Measurements from ENCODE around the gene SLC35F3. TPM values are rescaled to one million over a fixed set of nuclear protein-coding genes. Genes with fewer than 3 reads are reported as not detected.
A peak's percentile ranks its signal among the peaks of the same experiment; 100 is the strongest.

SLC35F3 gene
- total RNA-seq, 2 experiments from 2014 or later: 0.08 TPM; not detected in 1

DNA sequence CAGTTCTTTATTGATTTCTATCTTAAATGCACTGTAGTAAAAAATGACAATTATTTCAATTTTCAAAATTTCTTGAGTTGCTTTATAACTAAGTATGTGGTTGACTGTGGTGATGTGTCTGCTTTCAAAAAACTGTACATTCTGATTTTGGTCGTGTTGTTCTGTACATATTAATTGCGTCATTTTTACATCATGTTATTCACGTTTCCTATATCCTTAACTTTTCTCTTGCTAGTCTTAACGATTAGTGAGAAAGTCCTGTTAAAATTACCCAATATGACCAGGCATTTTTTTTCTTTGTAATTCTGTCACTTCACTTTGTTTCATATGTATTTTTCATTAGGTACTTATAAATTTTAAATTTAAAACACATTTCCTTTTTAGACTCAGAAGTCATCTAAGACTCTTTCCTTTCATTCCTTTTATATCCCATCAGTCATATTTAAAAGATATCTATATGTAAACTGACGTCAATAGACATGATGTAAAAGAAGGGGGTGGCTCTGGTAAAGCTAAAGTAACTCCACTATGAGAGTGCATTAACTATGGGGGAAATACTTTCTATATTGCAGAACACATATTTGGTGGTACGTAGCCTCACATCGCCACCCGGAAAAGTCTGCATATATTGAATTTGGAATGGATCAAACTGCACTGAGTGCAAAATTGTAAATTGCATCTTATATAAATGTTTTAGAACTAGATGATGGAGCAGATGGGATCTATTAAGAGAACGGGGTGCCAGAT lies 467.7 kb downstream of the SLC35F3 start:
- no peaks in the 10 kb centered on the region for H3K9me3 Mint-ChIP-seq
- H3K4me3 ChIP-seq (ENCODE audit: low read length): peak overlapping the region; percentile 79
- no peaks in the 10 kb centered on the region for H3K27me3 ChIP-seq (ENCODE audit: control insufficient read depth in 1 of 2, insufficient read depth in 2 of 2, low read length in 2 of 2)
- POLR2A ChIA-PET: interaction anchor here (1.1 to 2.8 kb wide), 12 partner anchors 12 to 788 kb away, joined by 3 to 54 read pairs (median 8); partner anchors contain the start of genes RBM34 and TARBP1
- no peaks in the 10 kb centered on the region for H3K27me3 Mint-ChIP-seq
- TF ChIP-seq CTCF (IDR thresholded peaks at IDR 0.05): no peak
- DNase-seq: no peak
- CTCF ChIA-PET: interaction anchor here (1.0 to 3.7 kb wide), 4 partner anchors 37 to 1132 kb away, joined by 4 to 19 read pairs (median 5); partner anchors contain the start of gene B3GALNT2
- no peak overlapping the region for H3K27ac ChIP-seq (ENCODE audit: low read depth in 1 of 2, low read length in 2 of 2)
- no peak for ATAC-seq (ENCODE audit: poor library complexity)
- peak overlapping the region; percentile 97 for H3K4me3 Mint-ChIP-seq
- H3K9me3 ChIP-seq (ENCODE audit: control insufficient read depth in 1 of 2, insufficient read depth in 1 of 2, low read length in 2 of 2): no peaks in the 10 kb centered on the region
- peaks cover 41% of the 10 kb centered on the region for H3K36me3 Mint-ChIP-seq (ENCODE audit: low read depth)
- H3K4me1 ChIP-seq (ENCODE audit: insufficient read depth, low read length): peaks cover 33% of the 10 kb centered on the region
- intact Hi-C loops (cut with DNase I, micrococcal nuclease): loop anchor here (5.0 to 10.0 kb wide), 6 partner anchors 35 to 1130 kb away; partner anchors contain the start of genes TARBP1 (in 2 of the 2), ARID4B (in 1 of the 2), B3GALNT2 (in 1 of the 2) and GGPS1 (in 1 of the 2)
- H3K36me3 ChIP-seq (ENCODE audit: insufficient read depth, low read length): peaks cover 14% of the 10 kb centered on the region
- H3K27ac Mint-ChIP-seq: peak overlapping the region; percentile 99
- peaks cover 57% of the 10 kb centered on the region for H3K4me1 Mint-ChIP-seq (ENCODE audit: low read depth)

DNA sequence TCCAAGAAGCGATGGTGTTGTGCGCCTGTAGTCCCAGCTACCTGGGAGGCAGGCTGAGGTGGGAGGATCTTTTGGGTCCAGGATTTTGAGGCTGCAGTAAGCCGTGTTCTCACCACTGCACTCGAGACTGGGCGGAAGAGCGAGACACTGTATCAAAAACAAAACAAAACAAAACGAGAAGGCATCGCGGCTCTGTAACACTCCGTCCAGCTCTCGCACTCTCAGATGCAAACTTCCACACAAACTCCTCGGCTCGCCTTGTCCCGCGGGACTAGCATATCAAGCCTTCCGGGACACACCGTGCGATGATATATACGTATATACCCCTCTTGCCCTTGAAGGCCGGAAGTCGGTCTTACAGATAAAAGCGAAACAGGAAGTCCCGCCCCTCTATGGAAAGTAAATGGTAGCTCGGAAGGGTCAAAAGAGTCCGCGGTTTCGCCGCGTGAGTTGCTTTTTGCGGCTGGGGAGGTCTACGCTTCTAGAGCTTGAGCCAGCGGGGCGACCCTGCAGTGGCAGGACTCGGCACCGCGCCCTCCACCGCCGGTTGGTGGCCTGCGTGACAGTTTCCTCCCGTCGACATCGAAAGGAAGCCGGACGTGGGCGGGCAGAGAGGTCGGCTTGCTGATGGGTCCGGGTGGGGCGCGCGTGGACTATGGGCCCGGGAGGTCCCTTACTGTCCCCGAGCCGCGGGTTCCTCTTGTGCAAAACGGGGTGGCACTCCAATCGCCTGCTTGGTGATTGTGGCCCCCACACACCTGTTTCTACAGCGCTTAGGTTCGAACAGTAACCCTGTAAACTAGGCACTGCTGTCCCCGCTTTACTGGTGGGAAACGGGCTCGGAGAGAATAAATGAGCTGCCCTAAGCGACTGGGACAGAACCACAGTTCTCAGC lies 468.8 kb downstream of the SLC35F3 start, which contains the start of gene COA6:
COA6 (plus strand) TSS at position 393 of the 895 bp plus-strand sequence; CDS start at position 404, 11 bp downstream.
- no peaks in the 10 kb centered on the region for H3K27me3 Mint-ChIP-seq
- H3K9me3 ChIP-seq (ENCODE audit: control insufficient read depth in 1 of 2, insufficient read depth in 1 of 2, low read length in 2 of 2): no peaks in the 10 kb centered on the region
- peaks cover 66% of the 10 kb centered on the region for H3K4me1 Mint-ChIP-seq (ENCODE audit: low read depth)
- peaks cover 24% of the 10 kb centered on the region for H3K36me3 ChIP-seq (ENCODE audit: insufficient read depth, low read length)
- peaks cover 36% of the 10 kb centered on the region for H3K4me1 ChIP-seq (ENCODE audit: insufficient read depth, low read length)
- peak within 1 kb of the TSS; percentile 97 for H3K4me3 Mint-ChIP-seq
- peak; percentile 79 for ATAC-seq (ENCODE audit: poor library complexity)
- peak within 1 kb of the TSS; percentile 95 to 98 for H3K27ac ChIP-seq (ENCODE audit: low read depth in 1 of 2, low read length in 2 of 2)
- ChIA-PET CTCF (interaction anchor here (0.6 to 3.7 kb wide), 9 partner anchors 10 to 1131 kb away, joined by 3 to 19 read pairs (median 4); partner anchors contain the start of gene B3GALNT2), POLR2A (interaction anchor here (0.7 to 2.8 kb wide), 29 partner anchors 9 to 1131 kb away, joined by 3 to 54 read pairs (median 6); partner anchors contain the start of genes B3GALNT2, RBM34, TARBP1 and TOMM20)
- intact Hi-C loops (cut with DNase I, micrococcal nuclease): loop anchor here (1.0 to 10.0 kb wide), 7 partner anchors 34 to 1129 kb away; partner anchors contain the start of genes TARBP1 (in 2 of the 2), ARID4B (in 1 of the 2), B3GALNT2 (in 1 of the 2) and GGPS1 (in 1 of the 2)
- H3K36me3 Mint-ChIP-seq (ENCODE audit: low read depth): peaks cover 52% of the 10 kb centered on the region
- peak; percentile 78 to 96 (median 86) for DNase-seq
- no peak for TF ChIP-seq CTCF (IDR thresholded peaks at IDR 0.05)
- H3K27ac Mint-ChIP-seq: peak within 1 kb of the TSS; percentile 99
- H3K4me3 ChIP-seq (ENCODE audit: low read length): peak within 1 kb of the TSS; percentile 79
- no peaks in the 10 kb centered on the region for H3K27me3 ChIP-seq (ENCODE audit: control insufficient read depth in 1 of 2, insufficient read depth in 2 of 2, low read length in 2 of 2)
- H3K9me3 Mint-ChIP-seq: no peaks in the 10 kb centered on the region

DNA sequence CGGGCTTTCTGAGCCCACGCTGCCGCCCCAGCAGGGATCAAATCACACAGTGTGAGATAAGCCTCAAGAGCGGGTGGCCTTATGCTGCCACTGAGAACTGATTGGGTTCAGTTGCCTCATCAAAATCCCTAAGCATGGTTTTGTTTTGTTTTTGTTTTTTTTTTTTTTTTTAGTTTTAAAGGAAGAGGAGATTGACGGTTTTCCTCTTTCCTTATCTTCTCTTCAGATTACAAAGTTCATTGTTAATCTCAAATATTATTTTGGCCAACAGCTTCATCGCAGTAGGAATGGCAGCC lies 469.4 kb downstream of the SLC35F3 start:
- no peaks in the 10 kb centered on the region for H3K27me3 ChIP-seq (ENCODE audit: control insufficient read depth in 1 of 2, insufficient read depth in 2 of 2, low read length in 2 of 2)
- CTCF ChIA-PET: interaction anchor here (0.7 to 3.7 kb wide), 11 partner anchors 10 to 1131 kb away, joined by 3 to 19 read pairs (median 4); partner anchors contain the start of gene B3GALNT2
- ATAC-seq (ENCODE audit: poor library complexity): no peak
- Mint-ChIP-seq H3K27ac (peak overlapping the region; percentile 99), H3K36me3 (ENCODE audit: low read depth) (peaks cover 58% of the 10 kb centered on the region), H3K9me3 (no peaks in the 10 kb centered on the region), H3K4me3 (peak overlapping the region; percentile 97), H3K4me1 (ENCODE audit: low read depth) (peaks cover 62% of the 10 kb centered on the region), H3K27me3 (no peaks in the 10 kb centered on the region)
- no peak for TF ChIP-seq CTCF (IDR thresholded peaks at IDR 0.05)
- intact Hi-C loops (cut with DNase I, micrococcal nuclease): loop anchor here (1.0 to 10.0 kb wide), 8 partner anchors 33 to 1128 kb away; partner anchors contain the start of genes TARBP1 (in 2 of the 2), ARID4B (in 1 of the 2), B3GALNT2 (in 1 of the 2) and GGPS1 (in 1 of the 2)
- peaks cover 31% of the 10 kb centered on the region for H3K4me1 ChIP-seq (ENCODE audit: insufficient read depth, low read length)
- H3K4me3 ChIP-seq (ENCODE audit: low read length): peak overlapping the region; percentile 79
- no peak for DNase-seq
- peak overlapping the region; percentile 95 to 98 for H3K27ac ChIP-seq (ENCODE audit: low read depth in 1 of 2, low read length in 2 of 2)
- POLR2A ChIA-PET: interaction anchor here (0.7 to 2.8 kb wide), 29 partner anchors 8 to 1131 kb away, joined by 3 to 54 read pairs (median 6); partner anchors contain the start of genes B3GALNT2, RBM34, TARBP1 and TOMM20
- H3K36me3 ChIP-seq (ENCODE audit: insufficient read depth, low read length): peaks cover 24% of the 10 kb centered on the region
- H3K9me3 ChIP-seq (ENCODE audit: control insufficient read depth in 1 of 2, insufficient read depth in 1 of 2, low read length in 2 of 2): no peaks in the 10 kb centered on the region

All from CD4-positive, alpha-beta T cell (primary cell).